ENCODE results near the gene ATP5PO.
A peak's percentile ranks its signal among the peaks of the same experiment; 100 is the strongest.

ATP5PO gene

DNA sequence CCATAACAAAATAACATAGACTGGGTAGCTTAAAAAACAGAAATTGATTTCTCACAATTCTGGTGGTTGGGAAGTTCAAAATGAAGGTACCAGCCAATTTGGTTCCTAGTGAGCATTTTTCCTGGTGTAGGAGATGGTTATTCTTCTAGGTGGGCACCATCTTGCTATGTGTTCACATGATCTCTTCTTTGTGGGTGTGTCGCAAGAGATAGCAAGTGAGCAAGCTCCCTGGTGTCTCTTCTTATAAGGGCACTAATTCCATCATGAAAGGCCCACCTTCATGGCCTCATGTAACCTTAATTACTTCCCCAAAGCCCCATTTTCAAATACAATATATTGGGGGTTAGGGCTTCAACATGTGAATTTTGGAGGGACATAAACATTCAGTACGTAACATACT lies 38.8 kb upstream of the ATP5PO start:
- TF ChIP-seq, protein P1, sequence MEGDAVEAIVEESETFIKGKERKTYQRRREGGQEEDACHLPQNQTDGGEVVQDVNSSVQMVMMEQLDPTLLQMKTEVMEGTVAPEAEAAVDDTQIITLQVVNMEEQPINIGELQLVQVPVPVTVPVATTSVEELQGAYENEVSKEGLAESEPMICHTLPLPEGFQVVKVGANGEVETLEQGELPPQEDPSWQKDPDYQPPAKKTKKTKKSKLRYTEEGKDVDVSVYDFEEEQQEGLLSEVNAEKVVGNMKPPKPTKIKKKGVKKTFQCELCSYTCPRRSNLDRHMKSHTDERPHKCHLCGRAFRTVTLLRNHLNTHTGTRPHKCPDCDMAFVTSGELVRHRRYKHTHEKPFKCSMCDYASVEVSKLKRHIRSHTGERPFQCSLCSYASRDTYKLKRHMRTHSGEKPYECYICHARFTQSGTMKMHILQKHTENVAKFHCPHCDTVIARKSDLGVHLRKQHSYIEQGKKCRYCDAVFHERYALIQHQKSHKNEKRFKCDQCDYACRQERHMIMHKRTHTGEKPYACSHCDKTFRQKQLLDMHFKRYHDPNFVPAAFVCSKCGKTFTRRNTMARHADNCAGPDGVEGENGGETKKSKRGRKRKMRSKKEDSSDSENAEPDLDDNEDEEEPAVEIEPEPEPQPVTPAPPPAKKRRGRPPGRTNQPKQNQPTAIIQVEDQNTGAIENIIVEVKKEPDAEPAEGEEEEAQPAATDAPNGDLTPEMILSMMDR (IDR thresholded peaks at IDR 0.05; ENCODE audit: low read depth, low read length, missing control alignments) = no peak
- DNase-seq (ENCODE audit: low read depth) = no peak
- no peak overlapping the region for H3K4me3 ChIP-seq (ENCODE audit: low read depth, low read length)

DNA sequence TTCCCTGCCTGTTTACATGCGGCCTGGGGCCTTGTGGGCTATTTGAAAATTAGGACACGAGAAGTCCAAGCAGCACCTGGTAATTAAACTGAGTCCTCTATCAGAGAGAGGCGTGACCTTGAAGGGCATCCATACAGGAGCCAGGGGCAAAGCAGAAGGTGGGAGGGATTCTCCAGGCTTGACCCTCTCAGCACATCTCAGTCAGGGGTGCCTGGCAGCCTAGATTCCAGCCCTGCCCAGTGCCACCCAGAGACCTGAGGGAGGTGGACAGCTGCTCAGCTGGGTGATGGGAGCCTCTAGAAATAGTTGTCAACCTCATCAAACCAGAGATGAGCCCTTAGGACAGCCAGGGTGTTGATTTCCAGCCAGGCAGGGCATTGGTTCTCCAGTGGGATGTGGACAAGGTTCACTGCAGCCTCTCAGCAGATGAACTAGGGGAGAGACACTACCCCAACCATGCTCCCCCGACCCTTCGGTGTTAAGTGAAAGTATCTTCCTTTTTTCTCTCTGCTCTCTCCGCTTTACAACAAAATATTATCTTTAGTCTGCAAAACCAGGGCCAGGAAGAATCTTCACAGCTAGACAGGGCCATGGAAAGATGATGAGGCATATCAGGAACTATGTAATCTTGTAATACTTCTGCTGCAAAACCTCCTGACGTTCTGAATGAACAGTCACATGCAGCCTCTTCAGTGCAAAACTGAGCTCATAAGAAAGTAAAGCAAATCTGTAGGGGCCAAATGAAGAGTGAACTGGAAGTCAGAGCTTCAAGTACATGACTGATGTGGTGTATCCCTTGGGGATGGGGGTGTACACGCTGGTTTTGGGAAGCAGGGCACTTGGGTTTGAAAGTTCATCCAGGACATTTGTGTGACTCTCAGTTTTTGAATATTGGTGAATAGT lies 35.9 kb upstream of the ATP5PO start:
- H3K4me3 ChIP-seq (ENCODE audit: low read depth, low read length) = no peak overlapping the region; the same call in none of the 2 replicates
- TF ChIP-seq, protein P1 (IDR thresholded peaks at IDR 0.05; ENCODE audit: low read depth, low read length, missing control alignments) = no peak
- no peak for DNase-seq (ENCODE audit: low read depth)

DNA sequence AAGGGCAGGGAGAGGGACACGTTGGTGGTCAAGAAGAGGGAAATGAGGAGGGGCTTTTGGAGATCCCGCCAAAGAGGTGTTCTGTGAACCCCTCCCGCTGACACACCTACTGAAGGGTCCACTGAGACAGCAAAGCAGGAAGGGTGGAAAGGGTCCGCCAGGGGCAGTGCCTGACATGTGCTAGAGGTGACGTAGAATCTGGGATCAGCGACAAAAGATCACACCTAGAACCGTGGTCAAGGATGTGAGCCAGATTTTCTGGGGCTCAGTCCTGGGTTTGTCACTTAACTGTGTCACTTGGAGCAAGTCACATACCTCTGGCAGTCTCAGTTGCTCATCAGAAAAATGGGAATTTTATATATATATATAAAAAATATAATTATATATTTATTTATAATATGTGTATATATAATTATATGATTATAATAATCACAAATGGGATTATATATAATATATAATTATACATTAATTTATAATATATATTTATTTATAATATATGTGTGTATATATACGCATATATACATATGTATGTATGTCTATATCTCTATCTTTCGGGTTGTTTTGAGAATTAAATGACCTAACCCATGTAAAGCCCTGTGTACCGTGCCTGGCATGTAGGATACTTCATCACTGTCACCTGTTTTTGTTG lies 35.0 kb upstream of the ATP5PO start:
- TF ChIP-seq, protein P1 (IDR thresholded peaks at IDR 0.05; ENCODE audit: low read depth, low read length, missing control alignments) = no peak
- H3K4me3 ChIP-seq (ENCODE audit: low read depth, low read length) = peak overlapping the region; percentile 6; the same call in 1 of the 2 replicates
- no peak for DNase-seq (ENCODE audit: low read depth)

DNA sequence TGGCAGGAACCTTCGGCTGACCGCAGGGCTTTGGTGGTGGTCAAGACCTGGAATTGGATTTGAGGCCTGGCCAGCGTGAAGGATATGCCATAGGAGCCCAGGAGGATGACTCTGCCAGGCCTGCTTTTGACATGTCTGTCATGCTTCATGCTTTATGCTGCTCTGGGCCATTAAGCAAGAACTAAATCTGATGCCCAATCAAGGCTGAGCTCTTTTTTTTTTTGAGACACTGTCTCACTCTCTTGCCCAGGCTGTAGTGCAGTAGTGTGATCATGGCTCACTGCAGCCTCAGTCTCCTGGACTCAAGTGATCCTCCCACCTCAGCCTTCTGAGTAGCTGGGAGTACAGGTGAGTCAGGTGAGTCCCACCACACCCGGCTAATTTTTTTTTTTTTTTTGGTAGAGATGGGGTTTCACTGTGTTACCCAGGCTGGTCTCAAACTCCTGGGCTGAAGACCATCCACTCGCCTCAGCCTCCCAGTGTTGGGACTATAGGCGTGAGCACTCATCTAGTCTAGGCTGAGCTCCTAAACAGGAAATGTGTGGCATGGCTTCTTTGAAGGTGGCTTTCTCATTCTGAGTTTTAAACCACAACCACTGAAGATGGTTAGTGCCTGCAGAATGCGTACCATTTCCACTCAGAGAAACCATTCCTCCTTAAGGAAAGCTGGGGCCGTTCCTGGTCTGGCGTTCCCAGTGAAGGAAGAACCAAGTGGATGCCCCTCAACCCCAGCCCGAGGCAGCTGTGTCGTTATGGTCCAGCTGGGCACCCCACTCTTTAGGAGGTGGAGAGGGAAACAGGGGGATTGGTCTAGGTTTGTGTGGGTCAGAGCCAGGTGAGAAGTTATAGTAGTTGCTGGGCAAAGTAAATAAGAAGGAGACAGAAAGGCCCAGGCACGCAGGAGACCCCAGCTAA lies 34.2 kb upstream of the ATP5PO start:
- peak; percentile 61 for DNase-seq (ENCODE audit: low read depth)
- H3K4me3 ChIP-seq (ENCODE audit: low read depth, low read length) = peak overlapping the region; percentile 30
- TF ChIP-seq, protein P1 (IDR thresholded peaks at IDR 0.05; ENCODE audit: low read depth, low read length, missing control alignments) = no peak

DNA sequence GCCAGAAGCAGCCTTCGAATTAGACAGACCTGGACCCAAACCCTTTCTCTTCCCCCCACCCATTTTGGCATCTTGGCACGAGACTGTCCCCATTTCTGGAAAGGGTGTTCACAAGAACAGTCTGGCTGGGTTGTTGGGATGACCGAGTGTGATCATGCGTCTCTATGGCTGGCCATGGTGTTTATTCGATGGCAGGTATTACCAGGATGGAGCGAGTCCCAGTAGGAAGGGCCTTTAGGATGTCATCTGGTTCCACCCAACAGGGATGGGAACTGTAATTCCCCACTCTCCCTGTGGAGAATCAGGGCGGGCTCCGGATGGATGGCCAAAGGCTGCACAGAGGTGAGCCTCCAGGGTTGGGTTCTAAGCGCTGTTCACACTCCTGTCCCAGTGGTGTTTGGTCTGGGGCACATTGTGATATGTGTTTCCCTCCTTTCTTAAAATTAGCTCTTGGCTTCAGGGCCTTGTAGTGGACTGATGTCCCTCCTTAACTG lies 33.4 kb upstream of the ATP5PO start:
- TF ChIP-seq, protein P1 (IDR thresholded peaks at IDR 0.05; ENCODE audit: low read depth, low read length, missing control alignments) = no peak
- DNase-seq (ENCODE audit: low read depth) = no peak
- H3K4me3 ChIP-seq (ENCODE audit: low read depth, low read length) = peak overlapping the region; percentile 30
